Spleen (tissue), 7 donors: ENCODE data around the gene TGFBRAP1.

Experiments
- CTCF ChIP-seq, 11 experiments: fragments of 200-600 bp in 7 of 11; fragments of 450-650 bp in 4 of 11; sonication (generic) in 4 of 11; IDR thresholded peaks in 8 of 11; conservative IDR thresholded peaks in 3 of 11; 1 replicate in 7 of 11; 2 replicates in 4 of 11; pipeline versions ENCODE4 v1.4.0 to v1.8.0; 2016 to 2021; ENCODE audit warnings: antibody characterized with exemption in 11 of 11, inconsistent platforms in 4 of 11, mild to moderate bottlenecking in 1 of 11
- POLR2A ChIP-seq, 3 donors: fragments of 450-650 bp; IDR thresholded peaks; one replicate each; pipeline ENCODE4 v1.5.1; 2017; ENCODE audit warnings: antibody characterized with exemption in 3 of 3, mild to moderate bottlenecking in 1 of 3
- POLR2AphosphoS5 ChIP-seq, 3 donors: sonication (generic); formaldehyde crosslinking; IDR thresholded peaks; one replicate each; pipeline ENCODE4 v1.5.1; 2017; ENCODE audit warnings: antibody characterized with exemption in 3 of 3
- donor health status: DM: no; HTN: no; CAD: no; lungs with moderate emphysema.
- donor health status: DM: no; HTN: no; CAD: no.
- donor health status: DM: no; HTN: no; CAD: no.

- TF ChIP-seq CTCF (IDR thresholded peaks at IDR 0.05 in 8 of 11, conservative IDR thresholded peaks at IDR 0.05 in 3 of 11) (no peak), POLR2A (IDR thresholded peaks at IDR 0.05) (no peak), POLR2AphosphoS5 (IDR thresholded peaks at IDR 0.05) (no peak)
Measured at GRCh38 chr2:105257981-105258380, 71.6 kb downstream of the TGFBRAP1 start.
